HEK293T (cell line): ENCODE results near the gene NLGN2.

Experiments used
- BHLHE40 ChIP-seq: fragments of 450-650 bp; IDR thresholded peaks from 2 replicates; pipeline ENCODE4 v1.6.1; 2016; ENCODE audit warnings: mild to moderate bottlenecking, moderate library complexity, borderline replicate concordance
- FOXK2 ChIP-seq: fragments of 450-650 bp; IDR thresholded peaks from 2 replicates; pipeline ENCODE4 v1.6.1; 2016; ENCODE audit warnings: mild to moderate bottlenecking
- FOXM1 ChIP-seq: fragments of 450-650 bp; IDR thresholded peaks from 2 replicates; pipeline ENCODE4 v1.6.1; 2017; ENCODE audit warnings: mild to moderate bottlenecking, borderline replicate concordance
- SP1 ChIP-seq: fragments of 450-650 bp; IDR thresholded peaks from 2 replicates; pipeline ENCODE4 v1.6.1; 2017
- TARDBP ChIP-seq: fragments of 450-650 bp; IDR thresholded peaks from 2 replicates; pipeline ENCODE4 v1.6.1; 2016
- ZNF384 ChIP-seq: fragments of 450-650 bp; IDR thresholded peaks from 2 replicates; pipeline ENCODE4 v1.6.1; 2016

- TF ChIP-seq TARDBP (no peak), ZNF384 (no peak), SP1 (no peak), FOXM1 (no peak), BHLHE40 (no peak), FOXK2 (no peak)
Observed at GRCh38 chr17:7465597-7466275, 58.1 kb downstream of the NLGN2 start.
